CD8-positive, alpha-beta memory T cell (primary cell): ENCODE results near the gene ZNF618. TPM values are rescaled to one million over a fixed set of nuclear protein-coding genes. Genes with fewer than 3 reads are reported as not detected.

Experiments used
- CTCF ChIA-PET: fragments of 350-600 bp; sonication (Branson Sonifier 250); formaldehyde crosslinking; loops from one replicate; lab custom pipeline; 2021; ENCODE audit warnings: antibody characterized with exemption; lab: Charles Lee
- POLR2A ChIA-PET: fragments of 350-600 bp; sonication (Branson Sonifier 250); formaldehyde crosslinking; loops from one replicate; lab custom pipeline; 2021; ENCODE audit warnings: antibody characterized with exemption; lab: Charles Lee
- DNase-seq, 5 donors: peaks; one replicate each; pipeline versions ENCODE4 v3.0.0 to v3.0.0-alpha.2; 2020 to 2022; ENCODE audit warnings: mixed read lengths in 1 of 5
- H3K27ac ChIP-seq: one replicate; pipeline ENCODE4 v1.7.0; 2013; ENCODE audit warnings: low read depth, mild to moderate bottlenecking, low read length, moderate library complexity
- H3K27me3 ChIP-seq: 2 replicates; pipeline ENCODE4 v1.7.0; 2013; ENCODE audit warnings: low read length, mild to moderate bottlenecking; ENCODE audit not compliant: insufficient read depth, poor library complexity, severe bottlenecking
- H3K36me3 ChIP-seq: 2 replicates; pipeline ENCODE4 v1.7.0; 2013; ENCODE audit warnings: mild to moderate bottlenecking, low read length, moderate library complexity; ENCODE audit not compliant: insufficient read depth
- H3K4me1 ChIP-seq: 2 replicates; pipeline ENCODE4 v1.7.0; 2013; ENCODE audit warnings: mild to moderate bottlenecking, low read length, moderate library complexity; ENCODE audit not compliant: insufficient read depth
- H3K4me3 ChIP-seq: 2 replicates; pipeline ENCODE4 v1.7.0; 2013; ENCODE audit warnings: mild to moderate bottlenecking, low read length
- H3K9me3 ChIP-seq: 2 replicates; pipeline ENCODE4 v1.7.0; 2013; ENCODE audit warnings: mild to moderate bottlenecking, low read length
- H3K27ac Mint-ChIP-seq, 8 donors: one replicate each; pipeline ENCODE4 v1.8.0; 2020 to 2021; ENCODE audit warnings: mixed read lengths in 8 of 8, mild to moderate bottlenecking in 6 of 8, inconsistent platforms in 3 of 8, moderate library complexity in 3 of 8
- H3K27me3 Mint-ChIP-seq, 2 donors: one replicate each; pipeline ENCODE4 v1.8.0; 2020 to 2021; ENCODE audit warnings: mixed read lengths in 2 of 2, mild to moderate bottlenecking in 1 of 2, moderate library complexity in 1 of 2
- H3K36me3 Mint-ChIP-seq, 3 donors: one replicate each; pipeline ENCODE4 v1.8.0; 2020 to 2021; ENCODE audit warnings: mixed read lengths in 3 of 3, inconsistent platforms in 1 of 3, mild to moderate bottlenecking in 1 of 3
- H3K4me1 Mint-ChIP-seq, 3 donors: one replicate each; pipeline ENCODE4 v1.8.0; 2020 to 2021; ENCODE audit warnings: mixed read lengths in 3 of 3, inconsistent platforms in 1 of 3, mild to moderate bottlenecking in 1 of 3
- H3K4me3 Mint-ChIP-seq, 7 donors: one replicate each; pipeline ENCODE4 v1.8.0; 2020 to 2021; ENCODE audit warnings: mixed read lengths in 7 of 7, mild to moderate bottlenecking in 6 of 7, moderate library complexity in 4 of 7, inconsistent platforms in 2 of 7
- H3K9me3 Mint-ChIP-seq, 5 donors: one replicate each; pipeline ENCODE4 v1.8.0; 2020 to 2022; ENCODE audit warnings: mixed read lengths in 5 of 5, mild to moderate bottlenecking in 3 of 5, moderate library complexity in 2 of 5, inconsistent platforms in 1 of 5
- polyA plus RNA-seq: library from polyadenylated mRNA; unstranded; fragments of 300-500 nt; fragmentation: Illumina TruSeq; gene quantifications from one replicate; pipeline ENCODE4 v1.2.3, GENCODE V29; 2021
- total RNA-seq, 2 experiments: library from RNA; stranded (reverse); gene quantifications; one replicate each; pipeline ENCODE4 v1.2.3, GENCODE V29; 2021

Gene ZNF618
- total and polyA plus RNA-seq, 3 experiments from 2014 or later = 0.55 to 1.2 (median 0.57) TPM

- Mint-ChIP-seq H3K27ac (no peak overlapping the region), H3K4me1 (peaks cover 0 to 2% (median 0%) of the 10 kb centered on the region in 3 donors), H3K27me3 (peaks cover 2 to 11% of the 10 kb centered on the region in 2 donors), H3K4me3 (no peak overlapping the region), H3K36me3 (no peaks in the 10 kb centered on the region), H3K9me3 (no peaks in the 10 kb centered on the region)
- H3K4me1 ChIP-seq = no peaks in the 10 kb centered on the region
- H3K4me3 ChIP-seq = no peak overlapping the region
- no peaks in the 10 kb centered on the region for H3K9me3 ChIP-seq
- H3K27ac ChIP-seq = no peak overlapping the region
- no peak for DNase-seq
- H3K27me3 ChIP-seq = no peaks in the 10 kb centered on the region
- POLR2A ChIA-PET = no interaction called here
- CTCF ChIA-PET = interaction anchor here (1.1 to 2.8 kb wide), 5 partner anchors 9 to 207 kb away, joined by 3 to 19 read pairs (median 6); no protein-coding TSS in a partner anchor
- no peaks in the 10 kb centered on the region for H3K36me3 ChIP-seq
Observed at GRCh38 chr9:114083666-114084065, 207.6 kb downstream of the ZNF618 start.

- no peaks in the 10 kb centered on the region for H3K36me3 Mint-ChIP-seq
- Histone ChIP-seq H3K4me1 (no peaks in the 10 kb centered on the region), H3K4me3 (no peak overlapping the region), H3K27me3 (no peaks in the 10 kb centered on the region), H3K9me3 (no peaks in the 10 kb centered on the region), H3K36me3 (no peaks in the 10 kb centered on the region), H3K27ac (no peak overlapping the region)
- ChIA-PET POLR2A (no interaction called here), CTCF (interaction anchor here (0.8 to 2.8 kb wide), 5 partner anchors 10 to 207 kb away, joined by 3 to 19 read pairs (median 5); no protein-coding TSS in a partner anchor)
- H3K9me3 Mint-ChIP-seq = no peaks in the 10 kb centered on the region
- no peak overlapping the region for H3K4me3 Mint-ChIP-seq
- peaks cover 0 to 2% (median 0%) of the 10 kb centered on the region in 3 donors for H3K4me1 Mint-ChIP-seq
- DNase-seq = no peak
- no peak overlapping the region for H3K27ac Mint-ChIP-seq
- peaks cover 2 to 12% of the 10 kb centered on the region in 2 donors for H3K27me3 Mint-ChIP-seq
Observed at GRCh38 chr9:114084282-114085073, 208.4 kb downstream of the ZNF618 start.

GRCh38 chr9:114085387-114085789 is 209.3 kb downstream of the ZNF618 start:
- POLR2A ChIA-PET = no interaction called here
- H3K27me3 Mint-ChIP-seq = peaks cover 2 to 19% of the 10 kb centered on the region in 2 donors
- no peak for DNase-seq
- no peaks in the 10 kb centered on the region for H3K36me3 Mint-ChIP-seq
- no peaks in the 10 kb centered on the region for H3K4me1 ChIP-seq
- no peaks in the 10 kb centered on the region for H3K9me3 ChIP-seq
- no peak overlapping the region for H3K4me3 Mint-ChIP-seq
- H3K4me1 Mint-ChIP-seq = peaks cover 0 to 2% (median 0%) of the 10 kb centered on the region in 3 donors
- no peaks in the 10 kb centered on the region for H3K9me3 Mint-ChIP-seq
- CTCF ChIA-PET = interaction anchor here (0.8 to 0.9 kb wide), 2 partner anchors 10 to 11 kb away, joined by 3 read pairs; no protein-coding TSS in a partner anchor
- H3K27ac Mint-ChIP-seq = no peak overlapping the region
- no peaks in the 10 kb centered on the region for H3K36me3 ChIP-seq
- H3K4me3 ChIP-seq = no peak overlapping the region
- no peaks in the 10 kb centered on the region for H3K27me3 ChIP-seq
- no peak overlapping the region for H3K27ac ChIP-seq

GRCh38 chr9:114086009-114086408 is 209.9 kb downstream of the ZNF618 start:
- peaks cover 0 to 2% (median 0%) of the 10 kb centered on the region in 3 donors for H3K4me1 Mint-ChIP-seq

GRCh38 chr9:114086607-114087006 is 210.5 kb downstream of the ZNF618 start:
- H3K4me1 ChIP-seq = no peaks in the 10 kb centered on the region
- ChIA-PET CTCF (no interaction called here), POLR2A (no interaction called here)
- no peak for DNase-seq
- no peaks in the 10 kb centered on the region for H3K27me3 ChIP-seq
- H3K4me3 ChIP-seq = no peak overlapping the region
- H3K9me3 ChIP-seq = no peaks in the 10 kb centered on the region
- H3K9me3 Mint-ChIP-seq = no peaks in the 10 kb centered on the region
- peaks cover 0 to 2% (median 0%) of the 10 kb centered on the region in 3 donors for H3K4me1 Mint-ChIP-seq
- H3K27ac Mint-ChIP-seq = no peak overlapping the region
- no peaks in the 10 kb centered on the region for H3K36me3 Mint-ChIP-seq
- H3K27ac ChIP-seq = no peak overlapping the region
- peaks cover 7 to 22% of the 10 kb centered on the region in 2 donors for H3K27me3 Mint-ChIP-seq
- no peak overlapping the region for H3K4me3 Mint-ChIP-seq
- no peaks in the 10 kb centered on the region for H3K36me3 ChIP-seq

More at GRCh38 chr9:114086009-114086408, 209.9 kb downstream of the ZNF618 start:
- no peak overlapping the region for H3K27ac Mint-ChIP-seq
- ChIA-PET CTCF (no interaction called here), POLR2A (no interaction called here)
- H3K36me3 ChIP-seq = no peaks in the 10 kb centered on the region
- H3K36me3 Mint-ChIP-seq = no peaks in the 10 kb centered on the region
- H3K4me3 Mint-ChIP-seq = no peak overlapping the region
- H3K4me1 ChIP-seq = no peaks in the 10 kb centered on the region
- H3K9me3 ChIP-seq = no peaks in the 10 kb centered on the region
- H3K9me3 Mint-ChIP-seq = no peaks in the 10 kb centered on the region
- H3K4me3 ChIP-seq = no peak overlapping the region
- peaks cover 7 to 22% of the 10 kb centered on the region in 2 donors for H3K27me3 Mint-ChIP-seq
- no peak overlapping the region for H3K27ac ChIP-seq
- DNase-seq = no peak
- no peaks in the 10 kb centered on the region for H3K27me3 ChIP-seq

GRCh38 chr9:114087721-114088120 is 211.6 kb downstream of the ZNF618 start:
- H3K36me3 Mint-ChIP-seq = no peaks in the 10 kb centered on the region
- Histone ChIP-seq H3K4me1 (no peaks in the 10 kb centered on the region), H3K36me3 (no peaks in the 10 kb centered on the region), H3K27ac (no peak overlapping the region), H3K4me3 (no peak overlapping the region), H3K27me3 (no peaks in the 10 kb centered on the region), H3K9me3 (no peaks in the 10 kb centered on the region)
- ChIA-PET POLR2A (no interaction called here), CTCF (interaction anchor here (1.0 kb wide), 1 partner anchor 12 kb away, joined by 3 read pairs; the partner anchor contains the start of gene KIF12)
- peaks cover 7 to 22% of the 10 kb centered on the region in 2 donors for H3K27me3 Mint-ChIP-seq
- no peaks in the 10 kb centered on the region for H3K4me1 Mint-ChIP-seq
- no peak overlapping the region for H3K27ac Mint-ChIP-seq
- DNase-seq = no peak
- H3K9me3 Mint-ChIP-seq = no peaks in the 10 kb centered on the region
- no peak overlapping the region for H3K4me3 Mint-ChIP-seq

- no peaks in the 10 kb centered on the region for H3K4me1 ChIP-seq
- Mint-ChIP-seq H3K4me1 (no peaks in the 10 kb centered on the region), H3K9me3 (no peaks in the 10 kb centered on the region), H3K27me3 (peaks cover 7 to 22% of the 10 kb centered on the region in 2 donors), H3K4me3 (no peak overlapping the region), H3K27ac (no peak overlapping the region), H3K36me3 (no peaks in the 10 kb centered on the region)
- H3K27ac ChIP-seq = no peak overlapping the region
- H3K27me3 ChIP-seq = no peaks in the 10 kb centered on the region
- H3K4me3 ChIP-seq = no peak overlapping the region
- H3K36me3 ChIP-seq = no peaks in the 10 kb centered on the region
- POLR2A ChIA-PET = no interaction called here
- CTCF ChIA-PET = interaction anchor here (1.0 kb wide), 1 partner anchor 11 kb away, joined by 3 read pairs; the partner anchor contains the start of gene KIF12
- H3K9me3 ChIP-seq = no peaks in the 10 kb centered on the region
- no peak for DNase-seq
Observed at GRCh38 chr9:114088571-114089170, 212.6 kb downstream of the ZNF618 start.
